ENCODE measurements around the gene GPC6. TPM values are rescaled to one million over a fixed set of nuclear protein-coding genes. Genes with fewer than 3 reads are reported as not detected.
"Not testable (repeated sequence)": the region's sequence is repeated elsewhere in the genome, so short reads cannot be mapped to it uniquely, and the experiment has no call there.

The GPC6 gene
- total RNA-seq, 1 donor from 2014 or later = 42.9 TPM

DNA sequence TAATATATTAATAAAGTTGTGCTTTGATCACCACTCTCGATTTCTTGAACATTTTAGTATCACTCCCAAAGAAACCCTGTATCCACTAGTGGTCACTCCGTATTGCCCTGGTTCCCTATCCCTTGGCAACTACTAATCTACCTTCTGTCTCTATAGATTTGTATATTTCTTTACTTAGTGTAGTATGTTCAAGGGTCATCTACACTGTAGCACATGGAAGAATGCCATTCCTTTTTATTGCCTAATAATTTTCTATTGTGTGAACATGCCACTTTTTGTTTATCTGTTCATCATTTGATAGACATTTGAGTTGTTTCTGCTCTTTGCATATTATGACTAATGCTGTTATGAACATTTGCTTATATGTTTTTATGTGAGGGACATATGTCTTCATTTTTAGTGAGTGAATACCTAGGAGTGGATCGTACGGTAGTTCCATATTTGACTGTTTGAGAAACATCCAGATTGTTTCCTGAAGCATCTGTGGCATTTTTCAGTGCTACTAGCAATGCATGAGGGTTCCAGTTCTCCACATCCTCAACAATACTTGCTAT, 254.0 kb downstream of the GPC6 start:
- Histone ChIP-seq H4K20me1 (ENCODE audit: low read depth) (no peaks in the 10 kb centered on the region), H3K9ac (no peak overlapping the region), H3K4me1 (no peaks in the 10 kb centered on the region), H3K27ac (no peak overlapping the region), H3K36me3 (no peaks in the 10 kb centered on the region), H3K4me3 (no peak overlapping the region), H3K9me3 (ENCODE audit: low read depth) (no peaks in the 10 kb centered on the region), H3K27me3 (no peaks in the 10 kb centered on the region), H3K79me2 (ENCODE audit: low read depth) (no peaks in the 10 kb centered on the region), H3K4me2 (no peak overlapping the region), H2AFZ (replicated peaks) (no peak overlapping the region), H3F3A (ENCODE audit: low read depth) (no peaks in the 10 kb centered on the region)
- H3K4me3 Mint-ChIP-seq = no peak overlapping the region
- no peaks in the 10 kb centered on the region for H3K36me3 Mint-ChIP-seq
- no peaks in the 10 kb centered on the region for H3K4me1 Mint-ChIP-seq
- no peak overlapping the region for H3K27ac Mint-ChIP-seq
- DNase-seq (ENCODE audit: low spot score) = no peak
- no peaks in the 10 kb centered on the region for H3K27me3 Mint-ChIP-seq (ENCODE audit: insufficient read depth, low read depth)
- no peaks in the 10 kb centered on the region for H3K9me3 Mint-ChIP-seq
- no peak for TF ChIP-seq EZH2phosphoT487 (IDR thresholded peaks at IDR 0.05)

- H3K27me3 Mint-ChIP-seq (ENCODE audit: insufficient read depth, low read depth); H2AFZ ChIP-seq (replicated peaks); H3K4me1 Mint-ChIP-seq; H3K36me3 Mint-ChIP-seq; H3K27me3 ChIP-seq; H3K79me2 ChIP-seq (ENCODE audit: low read depth); H4K20me1 ChIP-seq (ENCODE audit: low read depth); H3K27ac ChIP-seq; H3K27ac Mint-ChIP-seq; H3K36me3 ChIP-seq; H3K9me3 Mint-ChIP-seq; H3K9me3 ChIP-seq (ENCODE audit: low read depth); DNase-seq (ENCODE audit: low spot score); H3K9ac ChIP-seq; H3F3A ChIP-seq (ENCODE audit: low read depth); H3K4me3 Mint-ChIP-seq: not testable (repeated sequence)
- Histone ChIP-seq H3K4me2 (peak overlapping the region; percentile 63), H3K4me1 (peaks cover 10% of the 10 kb centered on the region), H3K4me3 (peak overlapping the region; percentile 40)
Observed at GRCh38 chr13:93496117-93496516, 269.5 kb downstream of the GPC6 start.

DNA sequence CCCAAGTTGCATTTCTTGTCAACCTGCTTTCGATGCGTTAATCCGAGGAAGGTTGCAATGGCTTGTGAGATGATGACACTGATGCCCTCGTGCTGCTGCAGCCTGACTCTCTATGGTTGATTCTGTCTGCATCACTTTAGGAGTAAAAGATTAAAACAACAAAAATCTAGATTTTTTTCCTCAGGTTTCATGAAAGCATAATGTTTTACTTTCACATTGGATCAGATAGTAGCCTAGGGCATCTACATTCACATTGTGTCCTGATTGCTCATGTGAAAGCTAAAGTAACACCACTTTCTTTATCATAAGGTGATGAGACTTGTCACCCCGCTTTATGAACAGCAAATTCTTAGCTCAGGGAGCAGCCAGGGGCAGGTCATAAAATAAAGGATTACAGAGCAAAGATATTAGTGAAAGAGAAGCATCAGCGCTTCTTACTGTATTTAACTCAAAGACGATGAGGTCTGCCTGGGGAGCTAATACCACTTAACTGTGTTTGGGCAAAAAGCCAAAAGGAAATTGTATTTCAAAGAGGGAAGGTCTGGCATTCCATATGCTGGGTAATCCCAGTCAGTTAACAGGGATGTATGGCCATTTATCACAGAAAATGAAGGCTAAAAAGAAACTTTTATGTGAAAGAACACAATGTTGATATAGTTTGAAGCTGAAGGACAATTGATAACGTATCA, 270.5 kb downstream of the GPC6 start:
- peaks cover 3% of the 10 kb centered on the region for H3K79me2 ChIP-seq (ENCODE audit: low read depth)
- no peaks in the 10 kb centered on the region for H4K20me1 ChIP-seq (ENCODE audit: low read depth)
- H3K27me3 ChIP-seq = no peaks in the 10 kb centered on the region
- no peak overlapping the region for H3K4me3 Mint-ChIP-seq
- no peaks in the 10 kb centered on the region for H3K36me3 Mint-ChIP-seq
- H3F3A ChIP-seq (ENCODE audit: low read depth) = no peaks in the 10 kb centered on the region
- H3K9me3 ChIP-seq (ENCODE audit: low read depth) = no peaks in the 10 kb centered on the region
- H3K4me3 ChIP-seq = no peak overlapping the region
- no peak overlapping the region for H3K27ac Mint-ChIP-seq
- peak; percentile 11 for DNase-seq (ENCODE audit: low spot score)
- H2AFZ ChIP-seq (replicated peaks) = no peak overlapping the region
- no peaks in the 10 kb centered on the region for H3K9me3 Mint-ChIP-seq
- no peaks in the 10 kb centered on the region for H3K4me1 Mint-ChIP-seq
- TF ChIP-seq CTCF (IDR thresholded peaks at IDR 0.05) (no peak), EZH2 (IDR thresholded peaks at IDR 0.05) (no peak), EZH2phosphoT487 (IDR thresholded peaks at IDR 0.05) (no peak)
- no peaks in the 10 kb centered on the region for H3K36me3 ChIP-seq
- H3K27ac ChIP-seq = no peak overlapping the region
- no peak overlapping the region for H3K9ac ChIP-seq
- no peaks in the 10 kb centered on the region for H3K27me3 Mint-ChIP-seq (ENCODE audit: insufficient read depth, low read depth)
- H3K4me2 ChIP-seq = peak overlapping the region; percentile 63
- peaks cover 10% of the 10 kb centered on the region for H3K4me1 ChIP-seq

- no peaks in the 10 kb centered on the region for H3K9me3 ChIP-seq (ENCODE audit: low read depth)
- TF ChIP-seq CTCF (IDR thresholded peaks at IDR 0.05) = no peak
- TF ChIP-seq EZH2phosphoT487 (IDR thresholded peaks at IDR 0.05) = no peak
- no peak for TF ChIP-seq EZH2 (IDR thresholded peaks at IDR 0.05)
- H3K9ac ChIP-seq = no peak overlapping the region
- peaks cover 10% of the 10 kb centered on the region for H3K4me1 ChIP-seq
- Mint-ChIP-seq H3K36me3 (no peaks in the 10 kb centered on the region), H3K4me3 (no peak overlapping the region), H3K27me3 (ENCODE audit: insufficient read depth, low read depth) (no peaks in the 10 kb centered on the region), H3K27ac (peak overlapping the region; percentile 13), H3K9me3 (no peaks in the 10 kb centered on the region), H3K4me1 (peaks cover 3% of the 10 kb centered on the region)
- no peak overlapping the region for H3K27ac ChIP-seq
- H3F3A ChIP-seq (ENCODE audit: low read depth) = no peaks in the 10 kb centered on the region
- H3K79me2 ChIP-seq (ENCODE audit: low read depth) = peaks cover 3% of the 10 kb centered on the region
- no peaks in the 10 kb centered on the region for H3K27me3 ChIP-seq
- no peak overlapping the region for H3K4me3 ChIP-seq
- DNase-seq (ENCODE audit: low spot score) = no peak
- H4K20me1 ChIP-seq (ENCODE audit: low read depth) = no peaks in the 10 kb centered on the region
- no peak overlapping the region for H3K4me2 ChIP-seq
- no peak overlapping the region for H2AFZ ChIP-seq (replicated peaks)
- no peaks in the 10 kb centered on the region for H3K36me3 ChIP-seq
Observed at GRCh38 chr13:93499991-93500390, 273.4 kb downstream of the GPC6 start.

Measured in neural progenitor cell (in vitro differentiated cells).